Anterior cingulate cortex (tissue), 58 donors: ENCODE data around the gene PTPN6.
A peak's percentile ranks its signal among the peaks of the same experiment; 100 is the strongest.

Experiments used
- DNase-seq, 58 donors: peaks; one replicate each; lab custom pipeline; 2025; lab: John Stamatoyannopoulos, UW

The PTPN6 gene

GRCh38 chr12:6921996-6922946 is 28.9 kb upstream of the PTPN6 start:
- DNase-seq = no peak

GRCh38 chr12:6923003-6923732 is 28.0 kb upstream of the PTPN6 start:
- DNase-seq = peak in 1 of 58 donors; percentile 38

- peak in 1 of 58 donors; percentile 11 for DNase-seq
Measured at GRCh38 chr12:6923851-6924250, 27.3 kb upstream of the PTPN6 start.

- peak in 9 of 58 donors; percentile 46 to 78 (median 64) for DNase-seq
Measured at GRCh38 chr12:6925239-6925539, 26.0 kb upstream of the PTPN6 start.

- peak in 53 of 58 donors; percentile 33 to 86 (median 65) for DNase-seq
Measured at GRCh38 chr12:6925540-6926279, 25.4 kb upstream of the PTPN6 start.

GRCh38 chr12:6927379-6928021 is 23.7 kb upstream of the PTPN6 start, which contains the start of gene ATN1:
TSS of gene ATN1 (plus strand) at chr12:6927959. CDS start at chr12:6934002, 6,043 bp downstream.
- peak in 55 of 58 donors; percentile 13 to 92 (median 77) for DNase-seq

GRCh38 chr12:6928022-6928702 is 23.0 kb upstream of the PTPN6 start:
- DNase-seq = peak in 12 of 58 donors; percentile 16 to 56 (median 42)

GRCh38 chr12:6928703-6929407 is 22.3 kb upstream of the PTPN6 start:
- DNase-seq = peak in 4 of 58 donors; percentile 25 to 60 (median 54)

GRCh38 chr12:6929466-6930452 is 21.4 kb upstream of the PTPN6 start:
- DNase-seq = no peak

- no peak for DNase-seq
Measured at GRCh38 chr12:6932766-6933165, 18.4 kb upstream of the PTPN6 start.

GRCh38 chr12:6934110-6934509 is 17.0 kb upstream of the PTPN6 start:
- no peak for DNase-seq

GRCh38 chr12:6935371-6936193 is 15.6 kb upstream of the PTPN6 start:
- DNase-seq = peak in 1 of 58 donors; percentile 41

- no peak for DNase-seq
Measured at GRCh38 chr12:6936194-6936635, 14.9 kb upstream of the PTPN6 start.

GRCh38 chr12:6936636-6937480 is 14.3 kb upstream of the PTPN6 start:
- DNase-seq = peak in 4 of 58 donors; percentile 48 to 59 (median 56)

- peak; percentile 31 to 94 (median 88) for DNase-seq
Measured at GRCh38 chr12:6937481-6938352, 13.4 kb upstream of the PTPN6 start.
